Duodenal mucosa (tissue), 2 donors: Measurements from ENCODE around the gene PWWP2B.

ENCODE experiments used
- H3K27ac ChIP-seq: one replicate; pipeline ENCODE4 v1.7.0; 2013; ENCODE audit warnings: low read depth, low read length
- H3K27me3 ChIP-seq, 2 donors: one replicate each; pipeline ENCODE4 v1.7.0; 2013; ENCODE audit warnings: low read length in 2 of 2, control low read depth in 1 of 2; ENCODE audit not compliant: insufficient read depth in 2 of 2, control insufficient read depth in 1 of 2
- H3K36me3 ChIP-seq, 2 donors: one replicate each; pipeline ENCODE4 v1.7.0; 2013; ENCODE audit warnings: low read length in 2 of 2, control low read depth in 1 of 2; ENCODE audit not compliant: insufficient read depth in 2 of 2, control insufficient read depth in 1 of 2
- H3K4me1 ChIP-seq, 2 donors: one replicate each; pipeline ENCODE4 v1.7.0; 2013; ENCODE audit warnings: low read length in 2 of 2, control low read depth in 1 of 2; ENCODE audit not compliant: insufficient read depth in 2 of 2, control insufficient read depth in 1 of 2
- H3K4me3 ChIP-seq, 2 donors: one replicate each; pipeline ENCODE4 v1.7.0; 2013; ENCODE audit warnings: low read length in 2 of 2, low read depth in 1 of 2
- H3K9ac ChIP-seq, 2 donors: one replicate each; pipeline ENCODE4 v1.7.0; 2013; ENCODE audit warnings: low read length in 2 of 2, low read depth in 1 of 2
- H3K9me3 ChIP-seq, 2 donors: one replicate each; pipeline ENCODE4 v1.7.0; 2013; ENCODE audit warnings: low read length in 2 of 2, control low read depth in 1 of 2; ENCODE audit not compliant: control insufficient read depth in 1 of 2

Gene PWWP2B

DNA sequence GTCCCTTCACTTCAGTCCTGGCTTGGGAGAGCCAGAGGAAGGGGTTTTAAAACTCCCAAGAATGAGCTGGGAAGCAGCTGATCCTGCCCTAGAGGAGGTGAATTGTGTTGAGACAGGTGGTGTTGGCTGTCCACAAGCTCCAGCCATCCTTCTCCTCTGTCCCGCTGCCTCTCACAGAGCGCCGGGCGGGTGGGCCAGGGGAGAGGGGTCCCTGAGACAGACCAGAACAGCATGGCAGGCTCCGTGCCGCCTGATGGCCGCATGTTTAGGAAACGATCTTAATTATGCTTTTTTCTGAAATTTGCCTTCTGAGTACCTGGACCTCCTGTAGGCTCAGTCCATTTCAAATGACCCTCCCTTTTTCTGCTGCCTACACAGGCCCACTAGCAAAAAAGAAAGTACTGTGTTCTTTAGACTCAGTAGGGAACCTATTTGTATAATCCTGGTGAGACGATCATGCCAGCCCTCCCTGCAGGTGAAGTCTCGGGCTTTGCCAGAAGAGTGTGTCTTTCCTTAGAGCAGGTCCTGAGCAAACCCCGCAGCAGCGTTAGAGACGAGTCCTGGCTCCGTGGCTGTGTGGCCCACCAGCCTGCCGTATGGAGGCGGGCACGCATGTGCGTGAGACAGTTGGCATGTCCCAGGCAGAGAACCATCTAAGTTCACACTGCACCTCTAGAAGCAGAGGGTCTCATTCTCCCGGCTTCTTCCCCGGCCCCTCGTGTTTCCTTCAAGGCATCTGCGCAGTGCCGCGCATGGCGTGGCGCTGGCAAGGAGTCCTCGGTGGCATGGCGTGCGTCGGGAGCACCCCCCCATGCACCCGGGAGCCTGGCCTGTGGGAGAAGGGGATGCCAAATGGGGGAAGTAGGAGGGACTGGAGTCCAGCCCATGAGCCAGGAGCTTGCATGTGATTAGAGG, 26.3 kb upstream of the PWWP2B start:
- H3K27me3 ChIP-seq: no peaks in the 10 kb centered on the region
- no peak overlapping the region for H3K4me3 ChIP-seq
- peaks cover 0 to 11% of the 10 kb centered on the region in 2 donors for H3K36me3 ChIP-seq
- no peaks in the 10 kb centered on the region for H3K4me1 ChIP-seq
- no peaks in the 10 kb centered on the region for H3K9me3 ChIP-seq
- H3K27ac ChIP-seq: no peak overlapping the region
- H3K9ac ChIP-seq: no peak overlapping the region

DNA sequence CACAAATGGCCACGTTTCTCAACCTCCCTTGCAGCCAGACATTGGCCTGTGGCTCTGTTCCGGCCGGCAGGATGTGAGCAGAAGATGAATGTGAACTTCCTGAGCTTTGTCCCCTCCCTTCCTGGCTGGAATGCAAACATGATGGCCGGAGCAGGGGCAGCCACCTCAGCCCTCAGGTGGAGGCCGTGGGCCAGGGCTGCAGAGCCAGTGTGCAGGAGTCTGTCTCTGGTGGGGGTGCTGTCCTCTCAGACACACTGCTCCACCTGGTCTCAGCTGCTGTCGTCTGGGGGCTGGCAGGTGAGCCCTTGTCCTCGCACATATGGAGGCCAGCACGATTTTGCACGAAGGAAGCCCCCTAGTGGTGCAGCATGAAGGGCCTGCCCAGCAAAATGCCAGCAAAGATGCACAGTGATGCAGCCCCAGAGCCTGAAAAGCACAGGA, 25.3 kb upstream of the PWWP2B start:
- peaks cover 0 to 2% of the 10 kb centered on the region in 2 donors for H3K36me3 ChIP-seq
- H3K4me1 ChIP-seq: no peaks in the 10 kb centered on the region
- no peaks in the 10 kb centered on the region for H3K27me3 ChIP-seq
- H3K9ac ChIP-seq: no peak overlapping the region
- H3K9me3 ChIP-seq: no peaks in the 10 kb centered on the region
- no peak overlapping the region for H3K27ac ChIP-seq
- H3K4me3 ChIP-seq: no peak overlapping the region

DNA sequence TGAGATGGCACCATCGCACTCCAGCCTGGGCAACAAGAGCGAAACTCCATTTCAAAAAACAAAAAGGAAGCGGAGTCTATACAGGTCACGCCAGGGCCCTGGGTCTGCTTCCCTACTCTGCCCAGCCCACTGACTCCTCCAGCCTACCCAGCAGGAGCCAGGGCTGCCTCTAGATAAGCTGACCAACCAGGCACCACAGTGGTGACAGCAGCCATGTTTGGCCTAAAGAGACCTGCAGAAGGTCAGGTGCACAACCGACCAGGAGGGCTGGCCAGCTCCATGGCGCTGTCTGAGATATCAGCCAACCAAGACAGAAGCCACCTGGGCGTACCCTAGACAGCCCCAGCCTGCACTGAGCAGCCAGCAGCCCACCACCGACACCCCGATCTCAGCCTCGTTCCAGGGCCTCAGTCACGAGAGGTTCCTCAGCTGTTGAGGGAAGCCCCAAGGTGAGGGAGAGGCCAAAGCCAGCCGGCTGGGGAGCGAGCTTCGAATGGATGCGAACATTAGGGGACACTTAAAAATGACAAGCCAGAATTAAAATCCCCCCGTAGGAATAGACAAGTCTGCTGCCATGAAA, 24.4 kb upstream of the PWWP2B start:
- no peaks in the 10 kb centered on the region for H3K36me3 ChIP-seq
- H3K9me3 ChIP-seq: no peaks in the 10 kb centered on the region
- H3K4me3 ChIP-seq: no peak overlapping the region
- H3K27me3 ChIP-seq: no peaks in the 10 kb centered on the region
- no peak overlapping the region for H3K27ac ChIP-seq
- H3K4me1 ChIP-seq: no peaks in the 10 kb centered on the region
- no peak overlapping the region for H3K9ac ChIP-seq

DNA sequence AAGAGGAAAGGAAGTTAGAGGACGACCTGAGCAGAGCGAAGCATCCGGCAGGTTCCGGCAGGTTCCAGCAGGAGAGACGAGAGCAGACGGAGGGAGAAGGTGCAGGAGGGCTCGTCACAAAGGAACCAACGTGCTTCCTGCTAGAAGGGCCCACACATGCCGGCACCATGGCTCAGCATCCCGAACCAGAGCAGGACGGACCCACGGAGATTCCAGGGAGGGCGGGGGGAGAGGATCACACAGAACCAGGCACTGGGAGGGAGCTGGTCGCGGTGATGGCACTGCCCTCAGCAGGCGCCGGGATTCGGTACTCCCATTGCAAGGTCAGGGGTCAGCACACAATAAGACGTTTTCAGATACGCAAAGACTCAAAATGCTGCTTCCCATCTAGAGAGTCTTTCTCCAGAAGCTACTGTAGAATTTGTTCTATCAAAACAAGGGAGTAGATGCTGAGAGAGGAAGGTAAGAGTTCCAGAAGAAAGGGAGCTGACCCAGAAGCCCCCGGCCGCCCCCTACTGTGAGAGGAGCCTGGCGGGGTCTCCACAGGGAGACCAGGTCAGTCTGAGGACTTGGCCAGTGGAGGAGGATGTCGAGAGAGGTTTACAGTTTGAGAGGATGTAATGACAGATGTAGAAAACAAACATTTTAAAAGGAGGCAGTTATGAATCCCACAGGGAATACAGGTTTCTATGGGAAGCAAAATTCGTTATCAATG, 23.6 kb upstream of the PWWP2B start:
- Histone ChIP-seq H3K4me3 (no peak overlapping the region), H3K9ac (no peak overlapping the region), H3K27ac (no peak overlapping the region), H3K4me1 (no peaks in the 10 kb centered on the region), H3K27me3 (no peaks in the 10 kb centered on the region), H3K9me3 (no peaks in the 10 kb centered on the region), H3K36me3 (no peaks in the 10 kb centered on the region)

DNA sequence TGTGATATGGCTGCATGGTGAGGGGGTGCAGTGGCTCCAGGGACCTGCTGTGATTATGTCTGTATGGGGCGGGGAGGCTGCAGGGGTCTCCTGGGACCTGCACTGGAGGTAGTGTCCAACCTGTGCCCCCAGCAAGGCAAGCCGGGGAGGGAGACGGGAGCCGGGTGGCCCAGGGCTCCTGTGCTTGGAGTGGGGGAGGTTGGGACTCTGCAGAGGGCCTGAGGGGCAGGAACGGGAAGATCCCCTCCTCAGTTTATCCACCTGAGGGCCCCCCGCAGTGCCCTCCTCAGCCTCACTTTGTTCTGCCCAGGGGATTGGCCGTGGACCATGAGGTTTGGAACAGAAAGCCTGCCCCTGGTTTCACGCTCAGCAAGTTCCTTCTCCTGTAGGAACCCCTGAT, 22.8 kb upstream of the PWWP2B start:
- H3K36me3 ChIP-seq: no peaks in the 10 kb centered on the region
- no peaks in the 10 kb centered on the region for H3K4me1 ChIP-seq

DNA sequence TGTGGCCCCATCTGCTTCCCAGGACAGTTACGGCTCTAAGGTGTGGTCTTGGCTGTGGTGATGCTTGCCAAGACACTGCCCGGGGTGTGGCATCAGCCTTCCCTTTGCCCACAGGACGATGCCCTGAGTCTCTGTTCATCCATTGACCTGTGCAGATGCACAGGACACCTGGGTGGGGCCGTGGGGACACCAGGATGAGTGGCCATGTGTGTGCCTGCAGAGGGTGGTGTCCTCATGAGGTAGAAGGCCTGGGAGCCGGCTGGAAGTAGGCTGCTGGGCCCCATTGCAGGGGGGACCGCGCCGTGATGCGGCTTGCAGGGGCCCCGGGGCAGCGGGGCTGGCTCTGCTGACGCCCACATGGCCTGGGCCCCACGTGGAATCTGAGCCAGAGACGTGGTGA, 22.4 kb upstream of the PWWP2B start:
- Histone ChIP-seq H3K9me3 (no peaks in the 10 kb centered on the region), H3K27ac (no peak overlapping the region), H3K4me3 (no peak overlapping the region), H3K36me3 (no peaks in the 10 kb centered on the region), H3K9ac (no peak overlapping the region), H3K27me3 (no peaks in the 10 kb centered on the region), H3K4me1 (no peaks in the 10 kb centered on the region)

More for the DNA sequence above, 22.8 kb upstream of the PWWP2B start:
- Histone ChIP-seq H3K4me3 (no peak overlapping the region), H3K9me3 (no peaks in the 10 kb centered on the region), H3K9ac (no peak overlapping the region), H3K27ac (no peak overlapping the region), H3K27me3 (no peaks in the 10 kb centered on the region)

DNA sequence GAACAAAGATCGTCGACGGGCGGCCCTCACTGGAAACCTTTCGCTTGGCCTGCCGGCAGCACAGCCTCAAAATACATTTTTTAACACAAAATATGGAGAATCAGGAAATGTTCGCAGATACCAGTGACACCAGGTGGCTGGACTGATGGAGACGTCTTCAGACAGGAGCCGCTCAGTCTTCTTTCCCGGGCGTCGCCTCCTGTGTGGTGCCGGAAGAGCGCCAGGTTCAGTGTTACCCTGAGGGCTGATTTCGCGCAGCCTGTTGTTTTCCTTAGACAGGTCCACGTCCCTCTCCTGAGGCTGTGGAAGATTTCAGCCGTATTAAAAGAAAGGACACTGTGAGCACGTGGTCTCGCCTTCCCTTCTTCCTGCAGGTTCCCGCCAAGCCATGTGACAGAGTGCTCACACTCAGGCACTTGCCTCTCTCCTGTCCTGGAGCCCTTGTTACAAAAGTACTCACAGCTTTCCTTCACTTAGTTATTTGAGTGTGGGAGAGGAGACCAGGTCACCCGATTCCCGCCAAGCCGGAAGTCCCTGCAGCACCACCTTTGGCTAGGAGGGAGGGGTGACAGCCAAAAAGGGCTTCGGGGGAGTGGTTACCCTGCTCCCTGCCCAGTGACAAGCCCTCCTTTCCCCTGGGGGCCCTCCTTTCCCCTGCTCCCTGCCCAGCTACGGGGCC, 21.7 kb upstream of the PWWP2B start:
- Histone ChIP-seq H3K27me3 (no peaks in the 10 kb centered on the region), H3K36me3 (no peaks in the 10 kb centered on the region), H3K9ac (no peak overlapping the region), H3K27ac (no peak overlapping the region), H3K9me3 (no peaks in the 10 kb centered on the region), H3K4me1 (no peaks in the 10 kb centered on the region), H3K4me3 (no peak overlapping the region)

DNA sequence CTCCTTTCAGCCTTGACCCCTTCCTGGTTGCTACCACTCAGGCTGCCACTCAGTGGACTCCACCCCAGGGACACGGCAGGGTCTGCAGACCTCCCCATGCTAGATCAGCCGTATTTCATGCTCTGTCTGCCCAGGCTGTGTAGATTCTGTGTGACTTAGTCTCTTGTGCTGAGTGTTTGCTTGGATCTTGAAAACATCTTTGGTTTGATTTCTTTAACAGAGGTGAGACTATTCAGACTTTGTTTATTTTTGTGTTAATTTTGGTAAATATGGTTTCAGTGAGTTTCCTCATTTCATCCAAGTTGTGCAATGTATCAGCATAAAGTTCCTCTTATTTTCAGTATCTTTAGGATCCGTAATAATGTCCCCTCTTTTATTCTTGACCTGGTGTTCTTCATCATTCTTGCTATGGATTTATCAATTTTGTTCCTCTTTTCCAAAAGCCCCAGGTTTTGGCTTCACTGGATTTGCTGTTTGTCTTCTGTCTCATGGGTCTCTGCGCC, 21.2 kb upstream of the PWWP2B start:
- H3K27ac ChIP-seq: no peak overlapping the region
- no peaks in the 10 kb centered on the region for H3K36me3 ChIP-seq
- H3K4me3 ChIP-seq: no peak overlapping the region
- H3K27me3 ChIP-seq: no peaks in the 10 kb centered on the region
- no peaks in the 10 kb centered on the region for H3K9me3 ChIP-seq
- H3K9ac ChIP-seq: no peak overlapping the region
- no peaks in the 10 kb centered on the region for H3K4me1 ChIP-seq

DNA sequence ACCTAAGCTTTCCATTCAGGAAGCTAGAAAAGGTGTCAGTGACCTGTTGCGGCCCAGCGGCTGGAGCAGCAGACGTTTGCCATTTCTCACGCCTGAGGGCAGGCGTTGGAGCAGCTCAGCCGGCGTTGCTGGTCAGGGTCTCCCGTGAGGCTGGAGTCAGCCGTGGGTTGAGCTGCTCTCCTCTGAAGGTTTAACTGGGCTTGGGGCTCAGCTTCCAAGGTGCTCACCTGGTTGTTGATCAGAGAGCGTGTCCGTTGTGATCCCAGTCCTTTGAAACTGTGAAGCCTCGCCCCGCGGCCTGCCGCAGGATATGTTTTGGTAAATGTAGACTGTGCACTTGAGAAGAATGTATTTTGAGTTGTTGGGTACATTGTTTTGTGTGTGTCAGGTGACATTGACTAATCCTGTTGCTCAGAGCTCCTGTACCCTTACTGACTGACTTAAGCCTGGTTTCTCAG, 20.6 kb upstream of the PWWP2B start:
- Histone ChIP-seq H3K4me1 (no peaks in the 10 kb centered on the region), H3K9me3 (no peaks in the 10 kb centered on the region), H3K27me3 (no peaks in the 10 kb centered on the region), H3K36me3 (no peaks in the 10 kb centered on the region), H3K9ac (no peak overlapping the region), H3K4me3 (no peak overlapping the region), H3K27ac (no peak overlapping the region)
